Sigmoid colon (tissue), 7 donors: ENCODE results near the gene ATMIN. TPM values are rescaled to one million over a fixed set of nuclear protein-coding genes. Genes with fewer than 3 reads are reported as not detected.

Experiments used
- DNase-seq: peaks from one replicate; pipeline ENCODE4 v3.0.0-alpha.2; 2019
- H3K27ac ChIP-seq, 4 donors: fragments of 200-600 bp; sonication (generic); one replicate each; pipeline ENCODE4 v1.5.1; 2016 to 2019; ENCODE audit warnings: mild to moderate bottlenecking in 1 of 4
- H3K27me3 ChIP-seq, 3 donors: fragments of 200-600 bp; sonication (generic); one replicate each; pipeline ENCODE4 v1.5.1; 2019; ENCODE audit warnings: mild to moderate bottlenecking in 1 of 3
- H3K36me3 ChIP-seq, 4 donors: fragments of 200-600 bp; sonication (generic); one replicate each; pipeline ENCODE4 v1.5.1; 2016 to 2019
- H3K4me1 ChIP-seq, 4 donors: fragments of 200-600 bp; sonication (generic); one replicate each; pipeline ENCODE4 v1.5.1; 2017 to 2019
- H3K4me3 ChIP-seq, 4 donors: fragments of 200-600 bp; sonication (generic); one replicate each; pipeline ENCODE4 v1.5.1; 2017 to 2019; ENCODE audit warnings: mild to moderate bottlenecking in 2 of 4, moderate library complexity in 1 of 4
- H3K9me3 ChIP-seq, 4 donors: fragments of 200-600 bp in 3 of 4; sonication (generic) in 3 of 4; one replicate each; pipeline versions ENCODE4 v1.5.1 to v1.6.1; 2013 to 2019
- CTCF ChIP-seq, 4 experiments: fragments of 450-650 bp in 3 of 4; fragments of 200-600 bp in 1 of 4; IDR thresholded peaks; one replicate each; pipeline ENCODE4 v1.5.1; 2016 to 2019; ENCODE audit warnings: antibody characterized with exemption in 4 of 4, mild to moderate bottlenecking in 3 of 4, moderate library complexity in 2 of 4
- EP300 ChIP-seq, 4 donors: sonication (generic); formaldehyde crosslinking; IDR thresholded peaks; one replicate each; pipeline ENCODE4 v1.6.1; 2017; ENCODE audit warnings: antibody characterized with exemption in 4 of 4
- POLR2A ChIP-seq, 2 donors: fragments of 450-650 bp; IDR thresholded peaks; one replicate each; pipeline ENCODE4 v1.6.1; 2016; ENCODE audit warnings: antibody characterized with exemption in 2 of 2, mild to moderate bottlenecking in 2 of 2, moderate library complexity in 2 of 2
- POLR2AphosphoS5 ChIP-seq, 4 donors: sonication (generic); formaldehyde crosslinking; IDR thresholded peaks; one replicate each; pipeline ENCODE4 v1.6.1; 2017; ENCODE audit warnings: antibody characterized with exemption in 4 of 4
- WGBS, 2 donors: extraction: QIAGEN DNeasy Blood & Tissue Kit; methylation state at CpG; one replicate each; pipeline ENCODE4 v1.1.7; 2013; 5-methylcytosine and 5-hydroxymethylcytosine counted together
- intact Hi-C: fragments of 100-400 bp; cut with DNase I; formaldehyde crosslinking; loops from one replicate; pipeline ENCODE4 v1.15.1; 2023
- polyA plus RNA-seq, 3 donors: library from polyadenylated mRNA; stranded (reverse); fragments of 200-250 nt; gene quantifications; one replicate each; pipeline ENCODE4 v1.2.3, GENCODE V29; 2013
- total RNA-seq, 4 donors: library from RNA; depleted of rRNA; stranded (reverse); fragments of >200 nt; gene quantifications; one replicate each; pipeline ENCODE4 v1.1.0, GENCODE V29; 2016
- donor health status: healthy with polysubstance abuse.
- donor health status: Bipolar disorder and iron deficiency.
- donor health status: healthy.

The ATMIN gene
- 10 to 100 TPM; 26.3 to 31.9 (median 28.4) TPM for total RNA-seq
- 10 to 100 TPM; 14.1 to 18.6 (median 16.0) TPM for polyA plus RNA-seq

- no peaks in the 10 kb centered on the region for H3K9me3 ChIP-seq
- no peaks in the 10 kb centered on the region for H3K27me3 ChIP-seq
- peak within 1 kb of the TSS; percentile 60 to 86 (median 78) for H3K27ac ChIP-seq
- no peaks in the 10 kb centered on the region for H3K36me3 ChIP-seq
- WGBS, 2 donors, result 3 to 5% methylated on average over 54 of the region's 54 CpGs
- TF ChIP-seq CTCF (IDR thresholded peaks at IDR 0.05) (peak; percentile 82 to 98 (median 90)), EP300 (IDR thresholded peaks at IDR 0.05) (no peak), POLR2AphosphoS5 (IDR thresholded peaks at IDR 0.05) (peak in 2 of 4 donors; percentile 63 to 67)
- peak within 1 kb of the TSS; percentile 61 to 84 (median 71) for H3K4me3 ChIP-seq
- H3K4me1 ChIP-seq, result peaks cover 0 to 32% (median 23%) of the 10 kb centered on the region in 4 donors
- intact Hi-C loops, result loop anchor here (2.0 to 10.0 kb wide), 4 partner anchors 29 to 702 kb away; partner anchors contain the start of genes CENPN, CMC2 and GCSH
- DNase-seq, result peak; percentile 89
Measured at GRCh38 chr16:81035398-81035974, at the start of gene ATMIN. TSS of gene ATMIN (plus strand) at chr16:81035842. CDS start at chr16:81035871, 29 bp downstream.

GRCh38 chr16:80986557-80986956, 49.1 kb upstream of the ATMIN start:
- intact Hi-C loops, result no loop called here
- no peaks in the 10 kb centered on the region for H3K27me3 ChIP-seq
- no peak for DNase-seq
- no peak overlapping the region for H3K4me3 ChIP-seq
- WGBS, 2 donors, result 77 to 87% methylated on average over 2 of the region's 2 CpGs
- H3K27ac ChIP-seq, result no peak overlapping the region
- TF ChIP-seq CTCF (IDR thresholded peaks at IDR 0.05), result no peak
- no peak for TF ChIP-seq POLR2A (IDR thresholded peaks at IDR 0.05)
- TF ChIP-seq EP300 (IDR thresholded peaks at IDR 0.05), result no peak
- no peak for TF ChIP-seq POLR2AphosphoS5 (IDR thresholded peaks at IDR 0.05)
- H3K9me3 ChIP-seq, result no peaks in the 10 kb centered on the region
- no peaks in the 10 kb centered on the region for H3K36me3 ChIP-seq
- no peaks in the 10 kb centered on the region for H3K4me1 ChIP-seq

GRCh38 chr16:80988756-80989155, 46.9 kb upstream of the ATMIN start:
- no peak overlapping the region for H3K4me3 ChIP-seq
- intact Hi-C loops, result no loop called here
- H3K27me3 ChIP-seq, result no peaks in the 10 kb centered on the region
- WGBS, 2 donors, result 77 to 78% methylated on average over 7 of the region's 7 CpGs
- no peak for DNase-seq
- H3K4me1 ChIP-seq, result no peaks in the 10 kb centered on the region
- no peaks in the 10 kb centered on the region for H3K36me3 ChIP-seq
- no peak for TF ChIP-seq POLR2A (IDR thresholded peaks at IDR 0.05)
- no peak for TF ChIP-seq EP300 (IDR thresholded peaks at IDR 0.05)
- TF ChIP-seq CTCF (IDR thresholded peaks at IDR 0.05), result no peak
- no peak for TF ChIP-seq POLR2AphosphoS5 (IDR thresholded peaks at IDR 0.05)
- H3K9me3 ChIP-seq, result no peaks in the 10 kb centered on the region
- no peak overlapping the region for H3K27ac ChIP-seq

DNA sequence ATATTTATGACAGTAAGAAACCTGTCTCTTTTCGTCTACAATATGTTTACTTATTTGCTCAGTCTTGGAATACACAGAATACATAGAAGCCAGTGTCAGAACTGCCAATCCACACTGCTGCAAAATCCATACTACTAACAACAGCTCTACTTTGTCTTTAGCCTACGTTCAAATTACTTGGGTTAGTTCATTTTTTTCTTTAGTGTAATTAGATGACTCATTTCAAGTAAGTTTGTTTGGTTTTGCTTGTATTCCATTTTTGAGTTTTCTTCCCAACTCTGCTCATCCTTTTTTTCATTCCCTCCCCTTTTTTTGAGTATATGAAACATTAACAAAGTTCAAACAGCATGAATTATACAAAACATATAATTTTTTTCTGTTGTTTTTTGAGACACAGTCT, 45.8 kb upstream of the ATMIN start:
- no peak overlapping the region for H3K4me3 ChIP-seq
- no peaks in the 10 kb centered on the region for H3K36me3 ChIP-seq
- 8 to 31% methylated on average over 2 of the region's 2 CpGs for WGBS, 2 donors
- intact Hi-C loops, result no loop called here
- no peaks in the 10 kb centered on the region for H3K4me1 ChIP-seq
- no peak for DNase-seq
- TF ChIP-seq EP300 (IDR thresholded peaks at IDR 0.05) (no peak), CTCF (IDR thresholded peaks at IDR 0.05) (no peak), POLR2AphosphoS5 (IDR thresholded peaks at IDR 0.05) (no peak), POLR2A (IDR thresholded peaks at IDR 0.05) (no peak)
- no peaks in the 10 kb centered on the region for H3K9me3 ChIP-seq
- H3K27ac ChIP-seq, result no peak overlapping the region
- no peaks in the 10 kb centered on the region for H3K27me3 ChIP-seq

DNA sequence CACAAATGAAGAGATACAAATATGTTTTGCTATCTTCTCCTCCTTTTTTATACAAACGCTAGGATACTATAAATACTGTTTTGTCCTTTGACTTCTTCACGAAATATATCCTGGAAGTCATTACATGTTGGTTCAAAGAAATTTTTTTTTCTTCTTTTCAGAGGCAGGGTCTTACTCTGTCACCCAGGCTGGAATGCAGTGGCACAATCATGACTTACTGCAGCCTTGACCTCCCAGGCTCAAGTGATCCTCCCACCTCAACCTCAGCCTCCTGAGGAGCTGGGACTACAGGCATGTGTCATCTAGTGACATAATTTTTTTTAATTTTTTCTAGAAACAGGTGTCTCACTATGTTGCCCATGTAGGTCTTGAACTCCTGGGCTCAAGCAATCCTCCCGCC, 45.1 kb upstream of the ATMIN start:
- H3K36me3 ChIP-seq, result no peaks in the 10 kb centered on the region
- DNase-seq, result no peak
- H3K27me3 ChIP-seq, result no peaks in the 10 kb centered on the region
- no peaks in the 10 kb centered on the region for H3K4me1 ChIP-seq
- H3K27ac ChIP-seq, result no peak overlapping the region
- TF ChIP-seq POLR2A (IDR thresholded peaks at IDR 0.05), result no peak
- TF ChIP-seq CTCF (IDR thresholded peaks at IDR 0.05), result no peak
- TF ChIP-seq EP300 (IDR thresholded peaks at IDR 0.05), result no peak
- no peak for TF ChIP-seq POLR2AphosphoS5 (IDR thresholded peaks at IDR 0.05)
- no peaks in the 10 kb centered on the region for H3K9me3 ChIP-seq
- no peak overlapping the region for H3K4me3 ChIP-seq
- WGBS, 2 donors, result 89 to 96% methylated on average over 3 of the region's 3 CpGs
- intact Hi-C loops, result no loop called here
